Kidney (tissue), 14 donors: ENCODE data around the gene CABP7. TPM values are rescaled to one million over a fixed set of nuclear protein-coding genes. Genes with fewer than 3 reads are reported as not detected.

Experiments
- DNase-seq, 5 donors: peaks; one replicate each; pipeline ENCODE4 v3.0.0-alpha.2; 2013 to 2020
- FAIRE-seq: peaks from 2 replicates; lab custom pipeline; 2012; peaks lifted over from hg19 to GRCh38; lab: Jason Lieb, UNC
- H3K27ac ChIP-seq, 2 donors: one replicate each; pipeline ENCODE4 v1.7.0; 2013; ENCODE audit warnings: low read depth in 2 of 2, low read length in 2 of 2, inconsistent platforms in 1 of 2
- H3K27me3 ChIP-seq: one replicate; pipeline ENCODE4 v1.7.1; 2013; ENCODE audit warnings: low read length, inconsistent platforms; ENCODE audit not compliant: control insufficient read depth, insufficient read depth
- H3K36me3 ChIP-seq, 3 donors: one replicate each; pipeline versions ENCODE4 v1.7.0 to v1.7.1; 2013; ENCODE audit warnings: low read length in 3 of 3, control low read depth in 1 of 3, inconsistent platforms in 1 of 3; ENCODE audit not compliant: insufficient read depth in 3 of 3, control insufficient read depth in 2 of 3
- H3K4me1 ChIP-seq, 3 donors: one replicate each; pipeline versions ENCODE4 v1.7.0 to v1.7.1; 2013; ENCODE audit warnings: low read length in 3 of 3, inconsistent platforms in 1 of 3, low read depth in 1 of 3; ENCODE audit not compliant: control insufficient read depth in 2 of 3, insufficient read depth in 2 of 3
- H3K4me3 ChIP-seq, 3 donors: one replicate each; pipeline versions ENCODE4 v1.7.0 to v1.8.1; 2013; ENCODE audit warnings: low read length in 3 of 3, control low read depth in 1 of 3, inconsistent platforms in 1 of 3
- H3K9ac ChIP-seq, 3 donors: one replicate each; pipeline versions ENCODE4 v1.7.0 to v1.7.1; 2013; ENCODE audit warnings: low read length in 3 of 3, control low read depth in 1 of 3, inconsistent platforms in 1 of 3
- H3K9me3 ChIP-seq, 3 donors: one replicate each; pipeline versions ENCODE4 v1.7.0 to v1.7.1; 2013; ENCODE audit warnings: low read length in 3 of 3, control low read depth in 1 of 3, inconsistent platforms in 1 of 3; ENCODE audit not compliant: control insufficient read depth in 2 of 3, insufficient read depth in 1 of 3
- intact Hi-C: fragments of 100-400 bp; cut with DNase I; formaldehyde crosslinking; loops from one replicate; pipeline ENCODE4 v1.11.1; 2022
- polyA plus RNA-seq: library from polyadenylated mRNA; stranded (reverse); fragments of 350-450 nt; fragmentation: Illumina TruSeq; extraction: RNeasy Lipid Tissue Mini Kit (QIAGEN cat#74804); gene quantifications from one replicate; pipeline ENCODE4 v1.2.3, GENCODE V29; 2014; ENCODE audit warnings: low read depth, low replicate concordance; ENCODE audit not compliant: insufficient read depth
- total RNA-seq: library from RNA; stranded (reverse); fragmentation: NEBNext Ultra II Directional; extraction: Animal tissue kit (Norgen Biotek cat#: 25700); gene quantifications from one replicate; pipeline ENCODE4 v1.2.1, GENCODE V29; 2021
- TF ChIP-seq, protein P1 (sequence below): IDR thresholded peaks from 3 replicates; pipeline ENCODE4 v1.5.1; 2012; ENCODE audit warnings: mild to moderate bottlenecking, moderate library complexity, borderline replicate concordance; ENCODE audit not compliant: insufficient read depth; ENCODE audit errors: extremely low read depth
- donor health status: control.
- donor health status: control.
- donor health status: control.
- donor health status: control.
- donor health status: control.
- donor health status: DM: yes; HTN: yes; CAD: no.
- donor health status: Normal renal cell carcinoma (clear cell type).

CABP7 gene
- total and polyA plus RNA-seq, 2 donors from 2014 or later = 0.06 TPM; not detected in 1

- Histone ChIP-seq H3K36me3 (peaks cover 0 to 15% (median 10%) of the 10 kb centered on the region in 3 donors), H3K27me3 (no peaks in the 10 kb centered on the region), H3K9me3 (no peaks in the 10 kb centered on the region), H3K9ac (no peak overlapping the region), H3K4me3 (no peak overlapping the region), H3K4me1 (no peaks in the 10 kb centered on the region), H3K27ac (no peak overlapping the region)
- TF ChIP-seq, protein P1, sequence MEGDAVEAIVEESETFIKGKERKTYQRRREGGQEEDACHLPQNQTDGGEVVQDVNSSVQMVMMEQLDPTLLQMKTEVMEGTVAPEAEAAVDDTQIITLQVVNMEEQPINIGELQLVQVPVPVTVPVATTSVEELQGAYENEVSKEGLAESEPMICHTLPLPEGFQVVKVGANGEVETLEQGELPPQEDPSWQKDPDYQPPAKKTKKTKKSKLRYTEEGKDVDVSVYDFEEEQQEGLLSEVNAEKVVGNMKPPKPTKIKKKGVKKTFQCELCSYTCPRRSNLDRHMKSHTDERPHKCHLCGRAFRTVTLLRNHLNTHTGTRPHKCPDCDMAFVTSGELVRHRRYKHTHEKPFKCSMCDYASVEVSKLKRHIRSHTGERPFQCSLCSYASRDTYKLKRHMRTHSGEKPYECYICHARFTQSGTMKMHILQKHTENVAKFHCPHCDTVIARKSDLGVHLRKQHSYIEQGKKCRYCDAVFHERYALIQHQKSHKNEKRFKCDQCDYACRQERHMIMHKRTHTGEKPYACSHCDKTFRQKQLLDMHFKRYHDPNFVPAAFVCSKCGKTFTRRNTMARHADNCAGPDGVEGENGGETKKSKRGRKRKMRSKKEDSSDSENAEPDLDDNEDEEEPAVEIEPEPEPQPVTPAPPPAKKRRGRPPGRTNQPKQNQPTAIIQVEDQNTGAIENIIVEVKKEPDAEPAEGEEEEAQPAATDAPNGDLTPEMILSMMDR = no peak
- intact Hi-C loops = no loop called here
- no peak for DNase-seq
- FAIRE-seq = no peak
These were observed 25.1 kb downstream of the CABP7 start for GRCh38 chr22:29744902-29745301.

DNA sequence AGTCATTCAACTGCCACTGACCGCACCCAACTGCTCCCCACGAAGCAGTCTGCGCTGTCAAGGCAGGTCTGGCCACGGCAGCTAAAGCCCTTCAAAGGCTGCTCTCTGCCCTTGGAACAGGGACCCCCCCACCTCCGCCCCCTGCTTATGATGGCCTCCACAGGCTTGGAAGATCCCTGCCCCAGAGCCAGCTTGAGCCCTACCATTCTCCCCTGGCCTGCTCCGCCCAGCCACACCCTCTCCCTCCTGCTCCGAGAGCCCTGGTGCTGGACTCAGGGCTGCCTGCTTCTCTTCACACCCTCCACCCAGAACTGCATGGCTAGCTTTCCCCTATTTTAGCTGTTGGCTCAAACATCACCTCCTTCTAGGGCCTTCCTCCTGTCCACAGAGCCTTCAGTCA, 28.0 kb downstream of the CABP7 start:
- H3K9ac ChIP-seq = no peak overlapping the region
- DNase-seq = no peak
- H3K4me3 ChIP-seq = no peak overlapping the region
- intact Hi-C loops = no loop called here
- no peaks in the 10 kb centered on the region for H3K27me3 ChIP-seq
- FAIRE-seq = no peak
- no peak overlapping the region for H3K27ac ChIP-seq
- H3K9me3 ChIP-seq = no peaks in the 10 kb centered on the region
- H3K4me1 ChIP-seq = no peaks in the 10 kb centered on the region
- H3K36me3 ChIP-seq = peaks cover 0 to 18% (median 6%) of the 10 kb centered on the region in 3 donors
- TF ChIP-seq, protein P1 = no peak

GRCh38 chr22:29748248-29748893, 28.6 kb downstream of the CABP7 start:
- H3K4me1 ChIP-seq = no peaks in the 10 kb centered on the region
- H3K4me3 ChIP-seq = no peak overlapping the region
- no peak overlapping the region for H3K9ac ChIP-seq
- H3K9me3 ChIP-seq = no peaks in the 10 kb centered on the region
- TF ChIP-seq, protein P1 = no peak
- peaks cover 0 to 18% (median 6%) of the 10 kb centered on the region in 3 donors for H3K36me3 ChIP-seq
- intact Hi-C loops = no loop called here
- DNase-seq (no peak), FAIRE-seq (no peak)
- H3K27me3 ChIP-seq = no peaks in the 10 kb centered on the region
- no peak overlapping the region for H3K27ac ChIP-seq
